GM19467 (cell line): ENCODE measurements around the gene FASN.

Experiments used
- ATAC-seq: cut with Tn5 transposase; IDR thresholded peaks from one replicate; pipeline ENCODE4 v1.9.1; 2021; ENCODE audit warnings: mild to moderate bottlenecking, moderate library complexity; ENCODE audit not compliant: unreplicated experiment

FASN gene

DNA sequence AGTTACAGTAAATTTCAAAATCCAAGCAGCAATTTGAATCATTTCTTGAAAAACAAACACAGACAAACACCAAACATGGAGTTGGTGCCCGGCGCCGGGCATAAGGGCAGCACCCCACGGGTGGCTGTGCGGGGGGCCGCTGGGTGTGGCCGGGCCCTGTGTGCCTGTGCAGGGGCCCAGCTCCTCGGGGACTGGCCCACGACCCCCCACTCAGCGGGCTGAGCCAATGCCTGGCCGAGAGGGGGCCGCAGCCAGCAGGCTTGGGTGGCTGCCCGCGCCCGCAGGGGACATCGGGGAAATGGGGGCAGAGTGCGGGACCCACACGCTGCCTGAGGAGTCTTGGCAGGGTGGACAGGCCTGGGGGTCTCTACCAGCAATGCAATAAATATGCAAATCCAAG is 19.6 kb downstream of the FASN start:
- ATAC-seq = no peak

DNA sequence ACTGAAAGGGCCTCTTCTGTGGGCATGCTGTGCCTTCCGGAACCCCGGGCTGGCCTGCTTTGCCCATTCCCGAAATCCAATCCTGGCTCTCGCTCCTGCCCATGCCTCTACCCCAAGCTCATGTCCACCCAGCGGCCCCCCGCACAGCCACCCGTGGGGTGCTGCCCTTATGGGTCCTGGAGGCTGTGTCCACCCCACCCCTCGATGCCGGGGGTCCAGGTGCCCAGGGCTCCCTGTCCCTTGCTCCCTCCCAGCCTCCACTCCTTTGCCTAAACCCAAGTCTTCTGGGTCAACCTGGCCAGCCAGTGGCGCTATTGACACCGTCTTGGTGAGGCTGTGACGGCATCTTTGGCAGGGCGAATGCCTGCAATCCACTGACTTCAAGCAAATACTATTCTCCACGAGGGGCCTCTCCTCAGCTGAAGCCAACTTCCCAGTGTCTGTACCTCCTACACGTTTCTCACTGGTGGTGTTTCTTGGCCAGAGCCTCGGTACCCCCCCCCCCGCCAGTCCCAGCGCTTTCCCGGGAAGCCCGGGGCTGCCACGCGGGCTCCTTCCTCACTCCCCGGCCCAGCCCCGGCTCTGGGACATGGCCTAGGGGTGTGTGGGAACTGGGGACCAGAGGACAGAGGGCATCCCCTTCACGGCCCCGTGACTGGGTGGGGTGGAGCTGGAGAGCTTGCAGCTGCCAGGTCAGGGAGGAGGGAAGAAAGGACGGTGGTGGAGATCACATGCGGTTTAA is 20.2 kb downstream of the FASN start:
- no peak for ATAC-seq

DNA sequence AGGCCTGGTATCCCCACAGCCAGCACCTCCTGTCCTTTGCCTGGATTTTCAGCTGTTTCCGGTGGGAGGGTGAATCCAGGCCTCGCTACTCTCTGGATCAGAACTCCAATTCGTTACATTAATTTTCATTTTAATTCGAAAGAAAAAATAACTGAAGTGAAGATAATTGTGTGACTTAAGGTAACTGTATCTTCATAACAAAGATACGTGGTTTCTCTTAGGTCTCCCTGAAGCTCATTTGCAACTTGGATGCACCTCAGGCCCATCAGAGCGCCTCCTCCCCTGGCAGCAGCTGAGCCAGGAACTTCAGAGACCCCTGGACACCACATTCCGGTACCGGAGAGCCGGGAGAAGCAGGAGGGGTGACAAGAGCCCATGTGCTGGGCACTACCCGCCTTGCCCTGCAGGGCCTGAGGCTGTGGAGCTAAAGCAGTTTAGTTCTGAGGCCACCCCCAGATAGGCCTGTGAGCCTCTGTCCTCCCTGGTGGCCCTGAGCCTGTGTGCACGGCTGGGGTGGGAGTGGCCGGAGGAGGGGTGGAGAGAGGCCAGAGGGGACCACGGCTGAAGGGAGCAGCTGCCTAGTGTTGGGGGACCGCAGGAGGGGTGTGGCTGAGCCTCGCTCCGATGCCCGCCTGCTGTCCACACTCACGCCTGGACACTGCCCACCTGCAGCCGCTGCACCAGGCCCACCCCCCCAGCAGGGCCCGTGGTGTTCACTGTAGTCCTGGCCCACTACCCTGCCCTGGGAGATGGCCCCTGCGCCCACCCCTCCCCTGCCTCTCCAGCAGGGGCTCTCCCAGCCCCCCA is 21.0 kb downstream of the FASN start:
- ATAC-seq = no peak

DNA sequence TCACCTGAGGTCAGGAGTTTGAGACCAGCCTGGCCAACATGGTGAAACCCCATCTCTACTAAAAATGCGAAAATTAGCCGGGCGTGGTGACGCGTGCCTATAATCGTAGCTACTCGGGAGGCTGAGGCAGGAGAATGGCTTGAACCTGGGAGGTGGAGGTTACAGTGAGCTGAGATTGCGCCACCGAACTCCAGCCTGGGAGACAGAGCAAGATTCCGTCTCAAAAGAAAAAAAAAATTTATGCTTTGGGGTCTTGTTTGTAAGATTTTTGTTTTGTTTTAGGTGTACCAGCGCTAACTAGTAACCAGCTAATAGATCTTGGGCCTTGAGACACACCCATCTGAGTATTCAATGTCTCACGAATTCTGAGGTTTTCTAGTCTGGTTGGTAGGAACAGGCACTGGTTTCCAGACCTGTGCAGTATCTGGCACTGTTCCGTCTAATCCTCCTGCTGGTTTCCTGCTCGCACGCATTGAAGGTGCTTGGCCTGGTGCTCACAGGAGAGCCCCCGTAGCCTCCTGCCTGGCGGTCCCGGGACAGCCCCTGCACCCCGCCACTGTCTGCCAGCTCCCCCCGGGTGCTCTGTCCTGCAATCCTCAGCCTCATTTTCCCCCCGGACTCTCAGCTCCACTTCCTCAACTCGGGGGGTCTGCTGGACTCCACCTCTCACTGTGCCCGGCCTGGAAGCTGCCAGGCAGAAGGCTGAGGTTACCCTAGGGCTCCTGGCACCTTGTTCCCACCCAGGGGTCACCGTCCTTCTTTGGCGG is 21.8 kb downstream of the FASN start:
- no peak for ATAC-seq

DNA sequence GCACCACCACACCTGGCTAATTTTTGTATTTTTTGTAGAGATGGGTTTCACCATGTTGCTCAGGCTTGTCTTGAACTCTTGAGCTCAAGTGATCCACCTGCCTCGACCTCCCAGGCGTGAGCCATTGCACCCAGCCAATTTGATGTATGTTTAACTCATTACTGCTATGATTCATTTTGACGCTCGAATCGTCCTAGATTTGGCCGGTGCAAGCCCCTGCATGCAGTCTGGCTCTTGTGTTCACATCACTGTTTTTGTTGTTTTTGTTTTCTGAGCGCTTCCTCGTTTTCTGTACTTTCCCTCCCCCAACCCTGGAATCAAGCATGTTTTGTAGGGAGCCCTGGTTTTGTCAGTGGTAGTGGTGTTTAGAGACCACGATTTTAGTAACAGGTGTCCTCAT is 24.6 kb downstream of the FASN start:
- no peak for ATAC-seq

DNA sequence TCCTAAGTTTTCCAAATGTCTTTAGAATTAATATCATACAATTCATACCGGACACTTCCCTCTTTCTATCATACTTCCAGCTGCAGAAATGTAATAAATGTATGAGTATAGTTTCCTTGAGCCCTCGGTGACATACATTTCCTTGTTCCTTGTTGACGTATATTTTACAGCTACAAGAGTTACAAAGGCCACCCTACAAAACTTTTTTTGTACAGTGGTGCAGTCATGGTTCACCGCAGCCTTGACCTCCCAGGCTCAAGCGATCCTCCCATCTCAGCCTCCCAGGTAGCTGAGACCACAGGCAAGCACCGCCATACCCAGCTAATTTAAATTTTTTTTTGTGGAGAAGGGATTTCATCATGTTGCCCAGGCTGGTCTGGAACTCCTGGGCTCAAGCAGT is 25.2 kb downstream of the FASN start:
- ATAC-seq = no peak

DNA sequence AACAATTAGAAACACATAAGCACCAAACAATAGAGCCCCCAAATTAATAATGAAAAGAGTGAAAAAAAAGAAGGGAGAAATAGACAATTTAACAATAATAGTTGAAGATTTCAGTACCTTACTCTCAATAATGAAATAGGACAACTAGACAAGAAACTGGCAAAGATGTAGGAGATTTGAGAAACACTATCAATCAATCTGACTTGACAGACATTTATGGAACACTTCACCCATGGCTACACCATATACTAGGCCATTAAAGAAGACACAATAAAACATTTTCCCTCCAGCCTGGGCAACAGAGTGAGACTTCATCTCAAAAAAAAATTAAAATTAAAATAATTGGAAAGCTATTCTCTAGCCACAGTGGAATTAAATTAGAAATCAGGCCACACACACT is 27.4 kb downstream of the FASN start:
- ATAC-seq = no peak

DNA sequence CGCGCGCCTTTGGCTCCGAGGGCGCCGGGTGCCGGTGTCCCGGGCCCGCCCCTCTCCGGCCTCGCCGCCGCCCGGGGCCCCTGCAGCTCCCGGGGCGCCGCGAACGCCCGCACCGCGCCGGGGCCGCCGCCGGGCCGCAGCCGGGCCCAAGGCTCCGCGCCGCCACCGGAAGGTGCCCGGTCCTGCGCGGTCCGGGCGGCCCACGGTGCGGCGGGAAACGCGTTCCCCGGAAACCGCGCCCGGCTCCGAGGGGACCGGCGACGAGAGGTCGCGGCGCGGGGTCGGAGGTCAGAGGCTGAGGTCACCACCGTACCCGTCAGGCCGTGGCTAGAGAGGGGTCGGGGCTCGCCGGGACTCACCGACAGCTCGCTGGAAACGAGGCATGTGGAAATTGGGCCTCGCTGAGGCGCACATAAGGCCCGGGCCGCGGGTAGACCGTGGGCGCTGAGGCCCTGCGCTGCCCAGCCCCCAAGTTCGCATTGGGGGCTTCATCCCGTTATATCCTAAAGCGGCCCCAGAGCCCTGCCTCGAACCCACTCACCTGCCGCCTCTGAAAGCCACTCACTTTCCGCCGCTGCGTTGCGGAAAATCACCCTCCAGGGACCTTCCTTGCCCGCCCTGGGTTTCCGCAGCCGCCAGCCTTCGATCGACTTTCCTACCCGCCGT is 32.3 kb downstream of the FASN start, which contains the start of gene DUS1L:
Gene DUS1L (minus strand): TSS at position 167 of the 666 bp plus-strand sequence. CDS start 745 bp downstream, outside the sequence.
- peak; percentile 51 for ATAC-seq

DNA sequence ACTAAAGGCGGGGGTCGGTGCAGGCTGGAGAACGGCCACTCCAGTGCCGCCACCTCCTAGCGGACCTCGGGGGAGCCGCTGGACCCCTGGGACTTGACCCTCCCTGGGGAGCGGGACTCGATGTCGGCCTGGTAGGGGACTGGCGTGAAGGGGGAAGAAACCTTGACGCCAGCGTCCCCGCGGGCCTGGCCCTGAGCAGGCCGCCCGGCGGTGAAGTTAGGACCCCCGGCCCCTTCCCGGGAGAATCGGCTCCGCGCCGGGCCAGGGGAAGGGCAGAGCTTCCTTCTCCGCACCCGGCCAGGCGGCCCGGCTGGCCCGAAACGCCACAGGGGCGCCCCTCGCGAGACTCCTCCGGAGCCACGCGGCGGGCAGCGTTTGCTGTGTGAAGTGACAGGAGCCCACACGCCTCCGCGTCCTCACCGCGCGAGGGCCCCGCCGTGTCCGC is 32.8 kb downstream of the FASN start:
- ATAC-seq = peak; percentile 17

DNA sequence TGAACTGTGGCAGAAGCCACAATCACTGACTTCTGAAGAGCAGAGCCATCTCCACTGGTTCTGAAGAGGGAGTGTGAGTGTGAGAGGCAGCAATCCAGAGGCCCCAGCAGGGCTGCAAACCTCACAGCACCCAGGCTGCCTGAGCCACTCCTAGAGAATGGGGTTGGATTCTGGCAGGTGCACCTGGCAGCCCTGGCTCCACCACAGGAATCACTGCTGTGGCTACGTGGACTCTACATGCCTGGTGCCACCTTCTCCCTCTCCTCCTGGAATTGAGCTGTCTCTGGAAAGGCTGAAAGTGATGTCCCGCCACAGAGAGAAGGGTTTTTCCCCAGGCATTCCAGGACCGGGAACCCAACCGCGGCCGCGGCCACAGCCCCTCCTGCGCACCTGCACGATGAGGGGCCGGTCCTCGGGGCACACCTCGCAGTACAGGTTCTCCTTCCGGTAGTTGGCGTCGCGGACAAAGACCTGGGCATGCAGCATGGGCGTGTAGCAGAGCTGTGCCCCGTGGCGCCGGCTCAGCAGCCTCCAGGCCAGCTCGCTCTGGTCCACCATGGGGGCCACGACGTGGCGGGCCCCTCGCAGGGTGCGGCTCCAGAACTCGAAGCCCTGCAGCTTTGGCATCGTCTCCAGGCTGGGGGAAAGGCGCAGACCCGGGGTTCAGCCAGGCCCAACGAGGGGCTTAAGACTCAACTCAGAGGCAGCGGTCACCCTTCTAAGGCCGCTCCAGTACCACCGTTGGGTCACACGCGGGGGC is 33.4 kb downstream of the FASN start:
- ATAC-seq = no peak

DNA sequence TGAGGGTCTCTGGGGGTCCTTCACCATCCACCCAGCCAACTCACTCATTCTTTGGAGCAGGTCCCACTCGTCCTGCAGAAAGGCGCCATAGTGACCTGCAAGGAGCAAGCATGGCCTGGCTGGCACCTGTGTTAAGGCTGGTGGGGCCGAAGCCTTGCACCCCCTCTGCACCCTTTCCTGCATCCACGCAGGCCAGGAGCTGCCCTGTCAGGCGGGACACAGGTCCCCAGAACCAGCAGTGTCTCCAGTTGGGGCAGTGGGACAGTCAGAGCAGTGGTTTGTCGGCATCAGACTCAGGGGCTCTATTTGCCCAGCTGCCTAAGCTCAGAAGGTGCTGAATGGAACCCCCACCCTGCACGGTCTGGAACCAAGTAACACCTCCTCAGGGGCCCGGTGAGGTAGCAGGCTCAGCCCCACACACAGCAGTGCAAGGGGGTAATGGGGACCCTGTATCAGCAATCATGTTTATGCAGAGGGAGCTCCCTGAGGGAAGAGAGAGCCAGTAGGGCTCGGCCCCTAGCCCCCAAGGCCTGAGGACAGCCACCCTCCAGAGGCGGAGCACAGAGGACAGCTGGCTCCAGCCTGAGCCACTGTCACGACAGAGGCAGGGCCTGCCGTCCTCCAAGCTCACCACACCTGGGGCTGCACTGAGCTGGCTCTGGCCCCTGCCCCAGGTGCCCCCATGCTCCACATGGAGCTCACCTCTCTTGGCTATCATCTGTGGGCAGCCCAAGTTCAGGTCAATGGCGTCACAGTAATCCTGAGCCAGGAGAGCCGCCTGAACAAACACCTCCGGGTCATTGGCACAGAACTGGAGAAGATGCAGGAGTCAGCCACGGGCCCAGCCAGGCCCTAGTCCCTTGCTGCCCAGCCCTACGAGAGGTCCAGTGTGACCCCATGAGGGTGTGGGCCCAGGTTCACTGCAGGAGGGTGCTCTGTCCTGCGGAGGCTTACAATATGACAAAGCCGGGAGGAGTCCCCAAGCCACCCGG is 34.3 kb downstream of the FASN start:
- ATAC-seq = no peak

DNA sequence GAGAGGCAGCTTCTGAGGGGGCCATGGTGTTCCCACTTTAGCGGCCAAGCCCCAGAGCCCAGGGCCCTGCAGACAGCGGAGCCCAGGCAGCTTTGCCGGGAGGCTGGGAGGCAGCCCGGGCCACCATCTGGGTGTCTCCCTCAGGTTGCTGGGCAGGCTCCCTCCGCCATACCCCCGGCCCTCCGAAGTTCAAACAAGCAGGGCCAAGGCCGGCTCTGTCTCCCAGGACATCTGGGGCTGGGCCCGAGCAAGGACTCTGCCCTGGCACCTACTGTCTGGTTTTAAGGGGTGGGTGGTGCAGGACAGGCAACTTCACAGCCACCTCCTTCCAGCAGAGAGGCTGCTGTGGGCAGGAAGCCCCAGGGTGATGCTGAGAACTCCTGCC is 35.1 kb downstream of the FASN start:
- no peak for ATAC-seq

DNA sequence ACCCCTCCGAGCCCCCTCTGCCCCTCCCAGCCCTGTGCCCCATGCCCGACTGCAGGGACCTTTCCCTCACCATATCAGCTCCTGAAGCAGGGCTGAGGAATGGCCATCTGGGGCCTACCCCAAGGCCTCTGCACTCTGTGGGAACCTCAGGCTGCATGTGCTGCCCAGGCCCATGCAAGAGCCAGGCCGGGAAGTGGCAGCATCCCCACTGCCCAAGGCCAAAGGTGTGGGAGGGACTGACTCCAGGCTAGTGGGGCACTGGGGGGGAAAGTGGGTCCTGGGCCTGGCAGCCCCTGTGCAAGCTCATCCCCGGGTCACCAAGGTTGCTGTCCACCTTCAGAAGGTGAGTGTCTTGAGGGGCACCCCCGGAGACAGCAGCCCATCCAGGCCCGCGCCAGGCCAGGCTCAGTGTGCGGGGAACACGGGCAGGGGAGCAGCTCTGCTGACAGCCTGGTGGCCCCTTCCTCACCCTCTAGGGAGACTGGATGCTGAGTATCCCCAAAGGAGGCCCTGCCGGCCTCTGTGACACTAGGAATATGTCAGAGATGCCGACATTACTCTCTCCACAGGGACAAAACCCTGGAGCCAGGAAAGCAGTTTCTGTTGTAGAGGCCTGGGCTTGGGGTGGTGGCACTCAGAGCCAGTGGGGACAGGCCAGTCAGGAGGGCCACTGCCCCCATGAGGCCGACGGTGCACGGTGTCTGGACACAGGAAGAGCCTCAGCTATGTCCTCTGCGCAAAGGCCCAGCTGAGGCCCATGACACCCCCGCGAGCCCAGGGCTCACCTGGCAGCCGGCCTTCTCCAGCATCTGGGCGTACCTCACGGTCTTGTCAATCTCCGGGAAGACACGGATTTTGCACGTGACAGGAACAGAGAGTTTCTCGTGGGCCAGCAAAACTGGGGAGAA is 35.7 kb downstream of the FASN start:
- ATAC-seq = no peak

DNA sequence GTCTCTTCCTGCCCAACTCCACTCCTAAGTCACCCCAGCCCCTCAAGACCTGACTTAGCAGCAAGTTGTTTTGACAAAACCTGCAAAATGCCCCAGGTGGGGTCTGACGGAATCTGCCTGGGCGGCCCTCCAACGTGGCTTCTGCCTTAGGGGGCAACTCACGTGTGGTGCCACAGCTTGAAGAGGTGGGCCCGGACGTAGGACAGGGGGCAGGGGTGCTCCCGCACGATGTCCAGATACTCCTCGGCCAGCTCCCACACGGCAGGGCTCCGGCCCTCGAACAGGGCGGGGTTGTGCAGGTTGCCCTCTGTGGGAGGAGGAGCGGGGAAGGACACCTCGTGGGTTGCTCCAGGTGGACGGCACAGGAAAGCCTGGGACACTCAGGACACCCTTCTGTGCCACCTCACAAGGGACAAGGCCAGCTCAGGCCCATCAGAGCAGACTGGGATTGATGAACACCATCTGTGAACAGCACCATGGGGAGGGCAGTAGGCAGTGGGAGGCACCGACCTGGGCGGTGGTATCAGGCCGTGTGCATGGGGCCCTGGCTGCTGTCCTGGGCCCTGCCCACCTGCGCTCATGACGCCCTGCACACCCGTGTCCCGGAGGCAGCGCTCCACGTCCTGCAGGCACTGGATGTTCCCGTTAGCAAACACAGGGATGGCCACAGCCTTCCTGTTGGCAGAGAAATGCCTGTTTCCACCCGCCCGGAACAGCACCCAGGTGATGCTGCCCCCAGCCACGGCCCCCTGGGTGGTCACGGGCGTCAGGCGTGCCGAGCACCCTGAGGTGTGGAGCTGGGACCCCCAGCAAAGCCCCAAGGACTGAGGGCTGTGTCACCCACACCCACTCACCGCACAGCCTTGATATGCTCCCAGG is 36.8 kb downstream of the FASN start:
- ATAC-seq = no peak

DNA sequence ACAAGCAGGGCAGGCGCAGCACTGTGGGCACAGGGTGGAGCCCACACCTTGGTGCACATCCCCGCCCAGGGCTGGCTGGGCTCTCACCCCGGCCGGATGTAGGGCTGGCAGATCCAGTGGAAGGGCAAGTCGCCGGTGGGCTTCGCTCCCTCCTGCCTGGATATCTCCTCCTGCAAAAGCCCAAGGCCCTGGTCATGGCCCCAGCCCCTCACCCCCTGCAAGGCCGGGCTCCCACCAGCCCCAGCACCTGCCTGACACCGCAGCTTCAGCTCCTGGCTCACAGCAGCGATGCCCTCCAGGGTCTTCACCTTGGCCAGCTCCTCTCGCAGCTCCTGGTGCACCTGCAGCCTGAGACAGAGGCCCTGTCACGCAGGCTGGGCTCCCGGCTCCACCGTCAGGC is 37.4 kb downstream of the FASN start:
- ATAC-seq = no peak

DNA sequence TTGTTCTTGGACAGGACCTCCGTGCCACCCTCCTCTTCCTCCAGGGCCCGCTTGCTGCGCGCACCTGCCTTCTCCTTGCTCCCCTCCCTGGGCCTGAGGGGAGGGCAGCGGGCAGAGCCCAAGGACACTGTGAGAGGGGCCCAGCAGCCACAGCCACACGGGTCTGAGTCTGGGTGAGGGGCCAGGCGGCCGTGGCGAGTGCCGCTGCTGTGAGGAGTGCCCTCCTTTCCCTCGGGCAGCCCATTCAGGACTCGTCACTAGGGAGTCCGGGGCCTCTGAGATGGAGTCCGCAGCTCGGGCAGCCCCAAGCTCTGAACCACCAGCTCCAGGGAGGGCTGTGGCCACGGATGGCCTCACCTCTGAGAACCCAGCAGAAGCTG is 38.0 kb downstream of the FASN start:
- no peak for ATAC-seq
